Caco-2 (cell line): ENCODE data around the gene DPF3. TPM values are rescaled to one million over a fixed set of nuclear protein-coding genes. Genes with fewer than 3 reads are reported as not detected.

ENCODE experiments used
- BruUV-seq: library from RNA; stranded (reverse); fragments of 400-500 nt; replicated peaks from 2 replicates; lab custom pipeline; 2021; lab: Mats Ljungman, UMichigan
- CTCF ChIA-PET: fragments of 300-600 bp; sonication (Branson Sonifier 250); formaldehyde crosslinking; loops from one replicate; lab custom pipeline; 2022; ENCODE audit warnings: antibody characterized with exemption; lab: Charles Lee
- POLR2A ChIA-PET: fragments of 300-600 bp; sonication (Branson Sonifier 250); formaldehyde crosslinking; loops from one replicate; lab custom pipeline; 2022; ENCODE audit warnings: antibody characterized with exemption; lab: Charles Lee
- DNase-seq, 2 experiments: peaks; one replicate each; pipeline versions ENCODE4 v3.0.0 to v3.0.0-alpha.2; 2020 to 2022
- H3K27me3 ChIP-seq: replicated peaks from 2 replicates; pipeline ENCODE4 v1.6.0; 2011; ENCODE audit warnings: low read length; ENCODE audit not compliant: control insufficient read depth, insufficient read depth
- H3K36me3 ChIP-seq: 2 replicates; pipeline ENCODE4 v1.5.1; 2011; ENCODE audit warnings: low read length; ENCODE audit not compliant: control insufficient read depth, insufficient read depth
- H3K4me1 ChIP-seq: fragments of 250-450 bp; sonication (Bioruptor Pico); 2 replicates; pipeline ENCODE4 v1.5.1; 2020; ENCODE audit warnings: mild to moderate bottlenecking
- H3K4me3 ChIP-seq: 2 replicates; pipeline ENCODE4 v1.5.1; 2011; ENCODE audit warnings: low read depth, mild to moderate bottlenecking, control low read depth, low read length
- H3K9me3 ChIP-seq: fragments of 250-450 bp; sonication (Bioruptor Pico); 2 replicates; pipeline ENCODE4 v1.5.1; 2020; ENCODE audit warnings: mild to moderate bottlenecking, moderate library complexity
- H3K27ac Mint-ChIP-seq: one replicate; pipeline ENCODE4 v1.8.0; 2022; ENCODE audit warnings: mixed read lengths; ENCODE audit not compliant: unreplicated experiment
- H3K27me3 Mint-ChIP-seq: one replicate; pipeline ENCODE4 v1.8.0; 2022; ENCODE audit warnings: mixed read lengths; ENCODE audit not compliant: insufficient read depth, unreplicated experiment
- H3K36me3 Mint-ChIP-seq: one replicate; pipeline ENCODE4 v1.8.0; 2022; ENCODE audit warnings: mild to moderate bottlenecking, mixed read lengths; ENCODE audit not compliant: insufficient read depth, unreplicated experiment
- H3K4me1 Mint-ChIP-seq: one replicate; pipeline ENCODE4 v1.8.0; 2022; ENCODE audit warnings: low read depth, mixed read lengths; ENCODE audit not compliant: unreplicated experiment
- H3K4me3 Mint-ChIP-seq: one replicate; pipeline ENCODE4 v1.8.0; 2022; ENCODE audit warnings: mild to moderate bottlenecking, moderate library complexity, mixed read lengths; ENCODE audit not compliant: unreplicated experiment
- H3K9me3 Mint-ChIP-seq: one replicate; pipeline ENCODE4 v1.8.0; 2022; ENCODE audit warnings: mixed read lengths; ENCODE audit not compliant: unreplicated experiment
- CTCF ChIP-seq, 2 experiments: fragments of 200-600 bp in 1 of 2; IDR thresholded peaks; 1 replicate in 1 of 2; 2 replicates in 1 of 2; pipeline versions ENCODE4 v1.5.1 to v1.8.0; 2011 to 2022; ENCODE audit warnings: antibody characterized with exemption in 1 of 2, control low read depth in 1 of 2, inconsistent platforms in 1 of 2, low read depth in 1 of 2, low read length in 1 of 2, mild to moderate bottlenecking in 1 of 2, moderate library complexity in 1 of 2; ENCODE audit not compliant: insufficient read depth in 1 of 2, severe bottlenecking in 1 of 2, unreplicated experiment in 1 of 2
- intact Hi-C: fragments of 100-400 bp; cut with micrococcal nuclease; formaldehyde crosslinking; loops from one replicate; pipeline ENCODE4 v1.10.0; 2022; ENCODE audit not compliant: unreplicated experiment
- total RNA-seq: library from RNA; stranded (reverse); gene quantifications from 2 replicates; pipeline ENCODE4 v1.2.3, GENCODE V29; 2022

The DPF3 gene
- total RNA-seq, 1 experiment from 2014 or later: not detected

GRCh38 chr14:72606879-72607278 lies 287.0 kb downstream of the DPF3 start:
- no peak overlapping the region for H3K27ac Mint-ChIP-seq
- H3K4me1 ChIP-seq: no peaks in the 10 kb centered on the region
- H3K9me3 ChIP-seq: no peaks in the 10 kb centered on the region
- intact Hi-C loops: no loop called here
- no peak for TF ChIP-seq CTCF (IDR thresholded peaks at IDR 0.05; ENCODE audit: insufficient read depth in 1 of 2, low read depth in 1 of 2, low read length in 1 of 2, severe bottlenecking in 1 of 2, unreplicated experiment in 1 of 2)
- no peak overlapping the region for H3K4me3 ChIP-seq
- no peaks in the 10 kb centered on the region for H3K9me3 Mint-ChIP-seq
- no peak overlapping the region for H3K4me3 Mint-ChIP-seq
- BruUV-seq: no TSS peak
- H3K27me3 ChIP-seq: peaks cover 2% of the 10 kb centered on the region; the same call in 1 of the 2 replicates
- no peaks in the 10 kb centered on the region for H3K36me3 ChIP-seq
- ChIA-PET POLR2A (no interaction called here), CTCF (no interaction called here)
- no peaks in the 10 kb centered on the region for H3K36me3 Mint-ChIP-seq
- H3K4me1 Mint-ChIP-seq: no peaks in the 10 kb centered on the region
- no peak for DNase-seq
- H3K27me3 Mint-ChIP-seq: peaks cover 8% of the 10 kb centered on the region

GRCh38 chr14:72605921-72606220 lies 288.0 kb downstream of the DPF3 start:
- ChIA-PET POLR2A (no interaction called here), CTCF (no interaction called here)
- intact Hi-C loops: no loop called here
- Mint-ChIP-seq H3K36me3 (no peaks in the 10 kb centered on the region), H3K27ac (no peak overlapping the region), H3K4me3 (no peak overlapping the region), H3K4me1 (no peaks in the 10 kb centered on the region), H3K27me3 (peaks cover 15% of the 10 kb centered on the region), H3K9me3 (no peaks in the 10 kb centered on the region)
- DNase-seq: no peak
- no peaks in the 10 kb centered on the region for H3K9me3 ChIP-seq
- BruUV-seq: no TSS peak
- H3K27me3 ChIP-seq: peaks cover 2% of the 10 kb centered on the region; the same call in 1 of the 2 replicates
- H3K36me3 ChIP-seq: no peaks in the 10 kb centered on the region
- no peak for TF ChIP-seq CTCF (IDR thresholded peaks at IDR 0.05; ENCODE audit: insufficient read depth in 1 of 2, low read depth in 1 of 2, low read length in 1 of 2, severe bottlenecking in 1 of 2, unreplicated experiment in 1 of 2)
- no peak overlapping the region for H3K4me3 ChIP-seq
- no peaks in the 10 kb centered on the region for H3K4me1 ChIP-seq

- no peak for DNase-seq
- H3K4me3 ChIP-seq: no peak overlapping the region
- H3K9me3 Mint-ChIP-seq: no peaks in the 10 kb centered on the region
- ChIA-PET CTCF (no interaction called here), POLR2A (no interaction called here)
- H3K27me3 Mint-ChIP-seq: peaks cover 18% of the 10 kb centered on the region
- intact Hi-C loops: no loop called here
- no peaks in the 10 kb centered on the region for H3K36me3 ChIP-seq
- BruUV-seq: no TSS peak
- TF ChIP-seq CTCF (IDR thresholded peaks at IDR 0.05; ENCODE audit: insufficient read depth in 1 of 2, low read depth in 1 of 2, low read length in 1 of 2, severe bottlenecking in 1 of 2, unreplicated experiment in 1 of 2): no peak
- no peaks in the 10 kb centered on the region for H3K9me3 ChIP-seq
- peaks cover 2% of the 10 kb centered on the region; the same call in 1 of the 2 replicates for H3K27me3 ChIP-seq
- no peaks in the 10 kb centered on the region for H3K36me3 Mint-ChIP-seq
- no peak overlapping the region for H3K27ac Mint-ChIP-seq
- H3K4me3 Mint-ChIP-seq: no peak overlapping the region
- H3K4me1 ChIP-seq: no peaks in the 10 kb centered on the region
- no peaks in the 10 kb centered on the region for H3K4me1 Mint-ChIP-seq
Measured at GRCh38 chr14:72605096-72605920, 288.6 kb downstream of the DPF3 start.
